ENCODE results near the gene MRPS22.
"Not testable (repeated sequence)": the region's sequence is repeated elsewhere in the genome, so short reads cannot be mapped to it uniquely, and the experiment has no call there.

MRPS22 gene

GRCh38 chr3:139396707-139397106 lies 52.9 kb downstream of the MRPS22 start:
- DNase-seq = no peak

GRCh38 chr3:139401155-139401554 lies 57.3 kb downstream of the MRPS22 start:
- DNase-seq = not testable (repeated sequence)

Data from fibroblast of skin of abdomen (primary cell).